Suprapubic skin (tissue), 4 donors: ENCODE results near the gene HIVEP1. TPM values are rescaled to one million over a fixed set of nuclear protein-coding genes. Genes with fewer than 3 reads are reported as not detected.

Experiments
- DNase-seq, 2 donors: peaks; one replicate each; pipeline ENCODE4 v3.0.0-alpha.2; 2019; ENCODE audit warnings: low spot score in 2 of 2
- H3K27ac ChIP-seq: fragments of 200-600 bp; sonication (generic); one replicate; pipeline ENCODE4 v1.5.1; 2019
- H3K27me3 ChIP-seq: fragments of 200-600 bp; sonication (generic); one replicate; pipeline ENCODE4 v1.5.1; 2019
- H3K36me3 ChIP-seq: fragments of 200-600 bp; sonication (generic); one replicate; pipeline ENCODE4 v1.5.1; 2019
- H3K4me1 ChIP-seq: fragments of 200-600 bp; sonication (generic); one replicate; pipeline ENCODE4 v1.5.1; 2019
- H3K4me3 ChIP-seq: fragments of 200-600 bp; sonication (generic); one replicate; pipeline ENCODE4 v1.5.1; 2019; ENCODE audit warnings: mild to moderate bottlenecking
- H3K9me3 ChIP-seq: fragments of 200-600 bp; sonication (generic); one replicate; pipeline ENCODE4 v1.5.1; 2019
- CTCF ChIP-seq, 2 donors: fragments of 200-600 bp in 1 of 2; fragments of 450-650 bp in 1 of 2; sonication (generic) in 1 of 2; IDR thresholded peaks; one replicate each; pipeline ENCODE4 v1.5.1; 2016 to 2019; ENCODE audit warnings: antibody characterized with exemption in 2 of 2, mild to moderate bottlenecking in 1 of 2, moderate library complexity in 1 of 2
- EP300 ChIP-seq: sonication (generic); formaldehyde crosslinking; IDR thresholded peaks from one replicate; pipeline ENCODE4 v1.6.1; 2017; ENCODE audit warnings: antibody characterized with exemption
- POLR2A ChIP-seq, 2 donors: fragments of 450-650 bp; IDR thresholded peaks; one replicate each; pipeline ENCODE4 v1.6.1; 2017; ENCODE audit warnings: antibody characterized with exemption in 2 of 2, mild to moderate bottlenecking in 2 of 2, moderate library complexity in 2 of 2
- POLR2AphosphoS5 ChIP-seq, 3 donors: sonication (generic); formaldehyde crosslinking; IDR thresholded peaks; one replicate each; pipeline ENCODE4 v1.6.1; 2017; ENCODE audit warnings: antibody characterized with exemption in 3 of 3
- WGBS: methylation state at CpG from one replicate; pipeline ENCODE4 v1.1.5; 2018; 5-methylcytosine and 5-hydroxymethylcytosine counted together
- total RNA-seq, 4 donors: library from RNA; depleted of rRNA; stranded (reverse); fragments of >200 nt; gene quantifications; one replicate each; pipeline ENCODE4 v1.1.0, GENCODE V29; 2016

The HIVEP1 gene
- total RNA-seq, 4 donors from 2014 or later: 37.9 to 48.4 (median 43.9) TPM

GRCh38 chr6:12020187-12020791 is 8.2 kb downstream of the HIVEP1 start:
- H3K4me3 ChIP-seq: no peak overlapping the region
- no peak for TF ChIP-seq POLR2AphosphoS5 (IDR thresholded peaks at IDR 0.05)
- TF ChIP-seq POLR2A (IDR thresholded peaks at IDR 0.05): no peak
- TF ChIP-seq CTCF (IDR thresholded peaks at IDR 0.05): no peak
- TF ChIP-seq EP300: no peak
- WGBS: 83% methylated on average over 12 of the region's 12 CpGs
- peaks cover 27% of the 10 kb centered on the region for H3K36me3 ChIP-seq
- no peak overlapping the region for H3K27ac ChIP-seq
- peaks cover 7% of the 10 kb centered on the region for H3K4me1 ChIP-seq
- no peaks in the 10 kb centered on the region for H3K9me3 ChIP-seq
- DNase-seq: no peak
- H3K27me3 ChIP-seq: no peaks in the 10 kb centered on the region

DNA sequence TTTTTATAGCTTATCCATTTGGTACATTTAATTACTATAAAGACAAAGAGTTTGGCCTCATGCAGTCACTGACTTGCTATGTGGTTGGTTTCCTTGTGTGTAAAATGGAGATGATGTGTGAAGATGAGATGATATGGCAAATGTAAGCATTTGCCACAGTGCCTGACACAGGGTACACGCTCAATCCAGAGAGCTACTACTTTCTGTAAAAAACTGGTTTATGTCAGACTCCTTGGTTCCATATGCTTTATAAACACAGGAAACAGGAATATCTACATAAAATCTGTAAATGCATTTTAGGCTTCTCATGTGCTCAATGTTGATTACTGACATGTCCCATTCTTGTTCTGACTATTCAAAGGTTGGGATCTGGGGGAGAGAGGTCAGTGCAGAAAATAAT is 10.4 kb downstream of the HIVEP1 start:
- WGBS: 96% methylated on average over 1 of the region's 1 CpG
- H3K4me3 ChIP-seq: no peak overlapping the region
- TF ChIP-seq POLR2A (IDR thresholded peaks at IDR 0.05): no peak
- TF ChIP-seq EP300: no peak
- no peak for TF ChIP-seq POLR2AphosphoS5 (IDR thresholded peaks at IDR 0.05)
- no peak for TF ChIP-seq CTCF (IDR thresholded peaks at IDR 0.05)
- H3K27me3 ChIP-seq: no peaks in the 10 kb centered on the region
- peaks cover 19% of the 10 kb centered on the region for H3K36me3 ChIP-seq
- no peak overlapping the region for H3K27ac ChIP-seq
- no peak for DNase-seq
- no peaks in the 10 kb centered on the region for H3K9me3 ChIP-seq
- peaks cover 8% of the 10 kb centered on the region for H3K4me1 ChIP-seq

DNA sequence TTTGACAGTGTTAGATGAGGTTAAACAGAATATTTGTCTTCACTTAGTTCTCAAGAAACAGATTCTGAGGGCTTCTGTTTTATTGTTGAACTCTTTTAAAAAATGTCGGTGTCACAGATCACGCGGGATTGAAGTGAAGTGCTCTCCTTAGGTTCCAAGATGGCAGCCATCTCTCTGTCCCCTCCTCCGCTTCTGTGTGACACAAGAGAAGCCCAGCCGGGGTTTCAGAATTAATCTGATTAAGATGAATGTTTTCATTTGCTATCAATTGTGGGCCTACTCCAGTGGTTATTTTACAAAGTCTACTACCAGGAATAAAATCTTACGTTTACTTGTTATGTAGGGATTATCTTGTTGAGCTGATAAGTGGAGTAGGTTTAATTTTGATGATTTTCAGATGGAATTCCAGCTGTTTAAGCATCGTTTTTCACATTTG is 10.9 kb downstream of the HIVEP1 start:
- H3K4me3 ChIP-seq: no peak overlapping the region
- TF ChIP-seq EP300: no peak
- DNase-seq: no peak
- H3K27me3 ChIP-seq: no peaks in the 10 kb centered on the region
- no peak overlapping the region for H3K27ac ChIP-seq
- H3K36me3 ChIP-seq: peaks cover 15% of the 10 kb centered on the region
- H3K9me3 ChIP-seq: no peaks in the 10 kb centered on the region
- H3K4me1 ChIP-seq: peaks cover 8% of the 10 kb centered on the region
- WGBS: 85% methylated on average over 7 of the region's 7 CpGs

- 75% methylated on average over 2 of the region's 2 CpGs for WGBS
- Histone ChIP-seq H3K4me3 (no peak overlapping the region), H3K27me3 (no peaks in the 10 kb centered on the region), H3K36me3 (peaks cover 11% of the 10 kb centered on the region), H3K9me3 (no peaks in the 10 kb centered on the region), H3K4me1 (peaks cover 8% of the 10 kb centered on the region), H3K27ac (no peak overlapping the region)
- TF ChIP-seq EP300 (no peak), POLR2AphosphoS5 (IDR thresholded peaks at IDR 0.05) (no peak), POLR2A (IDR thresholded peaks at IDR 0.05) (no peak), CTCF (IDR thresholded peaks at IDR 0.05) (no peak)
- DNase-seq: no peak
These were observed 12.1 kb downstream of the HIVEP1 start for GRCh38 chr6:12024216-12024615.

DNA sequence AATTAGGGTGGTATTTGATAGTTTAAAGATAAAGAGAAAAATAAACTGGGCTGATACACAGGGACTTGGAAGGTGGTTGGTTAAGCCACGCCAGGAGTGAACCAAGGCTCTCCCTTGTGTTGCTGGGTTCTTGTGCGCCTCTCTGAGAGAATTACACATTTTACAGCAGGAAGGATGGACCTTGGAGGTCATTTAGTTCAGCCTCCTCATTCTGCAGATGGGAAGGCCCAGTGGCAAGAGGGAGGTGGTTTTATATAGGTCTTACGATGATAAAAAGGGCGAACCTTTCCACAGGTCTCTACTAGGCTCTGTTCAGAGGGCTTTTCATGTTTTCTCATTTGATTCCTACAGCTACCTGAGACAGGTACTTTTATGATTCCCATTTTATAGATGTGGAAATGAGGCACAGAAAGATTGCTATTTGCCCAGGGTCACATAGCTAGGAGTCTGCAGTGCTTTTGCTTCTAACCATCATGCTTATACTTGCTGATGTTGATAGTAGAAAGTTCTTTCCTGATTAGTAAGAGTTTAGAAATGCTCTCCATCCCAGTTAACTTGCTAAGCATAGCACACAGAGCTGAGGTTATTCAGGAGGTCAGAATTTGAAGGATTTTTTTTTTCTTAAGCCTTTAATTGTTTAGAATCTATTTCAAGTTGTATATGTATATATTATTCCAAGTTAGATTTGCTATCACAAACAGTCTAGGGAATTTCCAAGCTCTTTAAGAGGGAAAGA is 12.8 kb downstream of the HIVEP1 start:
- Histone ChIP-seq H3K27ac (no peak overlapping the region), H3K4me1 (peaks cover 8% of the 10 kb centered on the region), H3K36me3 (peaks cover 11% of the 10 kb centered on the region), H3K4me3 (no peak overlapping the region), H3K27me3 (no peaks in the 10 kb centered on the region), H3K9me3 (no peaks in the 10 kb centered on the region)
- 92% methylated on average over 4 of the region's 4 CpGs for WGBS
- TF ChIP-seq EP300: no peak
- TF ChIP-seq POLR2AphosphoS5 (IDR thresholded peaks at IDR 0.05): no peak
- no peak for TF ChIP-seq CTCF (IDR thresholded peaks at IDR 0.05)
- no peak for TF ChIP-seq POLR2A (IDR thresholded peaks at IDR 0.05)
- DNase-seq: no peak
